Left lung (tissue), 10 donors: ENCODE measurements around the gene MPHOSPH9. TPM values are rescaled to one million over a fixed set of nuclear protein-coding genes. Genes with fewer than 3 reads are reported as not detected.
"Not testable (repeated sequence)": the region's sequence is repeated elsewhere in the genome, so short reads cannot be mapped to it uniquely, and the experiment has no call there.

ENCODE experiments used
- ATAC-seq: fragments of 200-7000 bp; cut with Tn5 transposase; one replicate; pipeline ENCODE4 v1.9.1; 2020; ENCODE audit warnings: moderate library complexity
- DNase-seq, 4 donors: peaks; one replicate each; pipeline ENCODE4 v3.0.0-alpha.2; 2013 to 2020
- H3K27ac ChIP-seq, 2 donors: fragments of 200-600 bp; sonication (generic) in 1 of 2; one replicate each; pipeline versions ENCODE4 v1.5.0 to v1.8.0; 2020 to 2021
- H3K27me3 ChIP-seq, 2 donors: fragments of 200-600 bp; sonication (generic) in 1 of 2; one replicate each; pipeline versions ENCODE4 v1.5.0 to v1.8.0; 2020 to 2021
- H3K36me3 ChIP-seq, 2 donors: fragments of 200-600 bp; sonication (generic) in 1 of 2; one replicate each; pipeline versions ENCODE4 v1.5.0 to v1.8.0; 2020 to 2021
- H3K4me1 ChIP-seq, 2 donors: fragments of 200-600 bp; one replicate each; pipeline ENCODE4 v1.8.0; 2021
- H3K4me3 ChIP-seq, 2 donors: fragments of 200-600 bp; sonication (generic) in 1 of 2; one replicate each; pipeline versions ENCODE4 v1.5.0 to v1.8.0; 2020 to 2021; ENCODE audit warnings: mild to moderate bottlenecking in 1 of 2
- H3K9me3 ChIP-seq, 2 donors: fragments of 200-600 bp; sonication (generic) in 1 of 2; one replicate each; pipeline versions ENCODE4 v1.5.0 to v1.8.0; 2020 to 2021
- CTCF ChIP-seq, 2 donors: fragments of 200-600 bp; sonication (generic) in 1 of 2; IDR thresholded peaks; one replicate each; pipeline versions ENCODE4 v1.5.0 to v1.8.0; 2021; ENCODE audit warnings: antibody characterized with exemption in 2 of 2
- intact Hi-C, 2 donors: fragments of 100-400 bp; cut with DNase I; formaldehyde crosslinking; loops; one replicate each; pipeline versions ENCODE4 v1.11.2 to v1.14.2; 2022
- polyA plus RNA-seq, 6 donors: library from polyadenylated mRNA; unstranded; fragments of 120-200 nt; gene quantifications; one replicate each; pipeline ENCODE4 v1.2.1, GENCODE V29; 2013; ENCODE audit not compliant: insufficient read length in 6 of 6
- total RNA-seq, 2 donors: library from RNA; stranded (reverse); fragmentation: NEBNext Ultra II Directional; extraction: Animal tissue kit (Norgen Biotek cat#: 25700); gene quantifications; one replicate each; pipeline ENCODE4 v1.2.1, GENCODE V29; 2021
- donor health status: DM: no; HTN: yes; CAD: no.
- donor health status: DM: no; HTN: no; CAD: no.

The MPHOSPH9 gene
- total and polyA plus RNA-seq, 8 donors, result 27.6 to 46.7 (median 35.6) TPM

DNA sequence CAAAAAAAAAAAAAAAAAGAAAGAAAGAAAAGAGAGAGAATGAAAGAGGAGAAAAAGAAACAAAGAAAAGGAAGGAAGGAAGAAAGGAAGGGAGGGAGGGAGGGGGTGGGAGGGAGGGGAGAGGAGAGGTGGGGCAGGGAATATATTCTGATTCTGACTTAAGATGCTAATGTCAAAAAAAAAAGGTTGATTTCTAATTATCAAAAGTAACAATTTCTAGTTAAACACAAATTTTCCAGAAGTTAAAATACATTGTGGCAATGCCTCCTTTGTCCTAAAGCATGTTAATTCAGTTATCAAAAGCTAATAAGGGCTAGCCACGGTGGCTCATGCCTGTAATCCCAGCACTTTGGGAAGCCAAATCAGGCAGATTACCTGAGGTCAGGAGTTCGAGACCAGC lies 7.5 kb downstream of the MPHOSPH9 start:
- Histone ChIP-seq H3K4me3 (no peak overlapping the region), H3K4me1 (peaks cover 0 to 22% of the 10 kb centered on the region in 2 donors), H3K27ac (no peak overlapping the region), H3K9me3 (no peaks in the 10 kb centered on the region), H3K27me3 (no peaks in the 10 kb centered on the region), H3K36me3 (peaks cover 0 to 20% of the 10 kb centered on the region in 2 donors)
- DNase-seq (no peak), ATAC-seq (no peak)
- TF ChIP-seq CTCF (IDR thresholded peaks at IDR 0.05), result no peak
- intact Hi-C loops, result no loop called here

DNA sequence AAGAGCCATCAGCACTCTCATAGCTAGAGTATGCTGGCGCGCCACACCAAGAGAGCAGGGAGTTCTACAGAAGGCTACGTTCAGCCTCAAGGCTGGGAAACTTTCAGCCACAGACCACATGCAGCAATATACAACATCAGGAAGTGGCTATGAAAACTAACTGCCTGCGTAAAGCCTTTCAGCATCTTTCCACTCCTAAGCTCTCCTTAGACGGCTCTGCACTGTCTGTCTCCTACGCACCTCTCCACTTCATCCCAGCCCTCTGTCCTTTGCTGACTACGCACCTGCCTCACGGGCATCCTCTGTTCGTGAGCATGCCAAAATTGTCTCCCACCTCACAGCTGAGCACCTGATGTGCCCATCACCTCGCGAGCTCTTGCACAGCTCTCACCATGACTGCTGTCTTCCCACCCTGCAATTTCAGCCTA lies 9.7 kb downstream of the MPHOSPH9 start:
- no peaks in the 10 kb centered on the region for H3K27me3 ChIP-seq
- H3K36me3 ChIP-seq, result peaks cover 0 to 29% of the 10 kb centered on the region in 2 donors
- DNase-seq, result no peak
- no peak for TF ChIP-seq CTCF (IDR thresholded peaks at IDR 0.05)
- no peak for ATAC-seq
- peaks cover 0 to under 1% of the 10 kb centered on the region in 2 donors for H3K4me1 ChIP-seq
- no peaks in the 10 kb centered on the region for H3K9me3 ChIP-seq
- H3K4me3 ChIP-seq, result no peak overlapping the region
- no peak overlapping the region for H3K27ac ChIP-seq
- intact Hi-C loops, result no loop called here

- H3K4me3 ChIP-seq, H3K27me3 ChIP-seq, DNase-seq, H3K4me1 ChIP-seq, intact Hi-C loops, H3K9me3 ChIP-seq, ATAC-seq, H3K27ac ChIP-seq: not testable (repeated sequence)
- H3K36me3 ChIP-seq, result peaks cover 0 to 78% of the 10 kb centered on the region in 2 donors
Measured at GRCh38 chr12:123207815-123208214, 25.1 kb downstream of the MPHOSPH9 start.

DNA sequence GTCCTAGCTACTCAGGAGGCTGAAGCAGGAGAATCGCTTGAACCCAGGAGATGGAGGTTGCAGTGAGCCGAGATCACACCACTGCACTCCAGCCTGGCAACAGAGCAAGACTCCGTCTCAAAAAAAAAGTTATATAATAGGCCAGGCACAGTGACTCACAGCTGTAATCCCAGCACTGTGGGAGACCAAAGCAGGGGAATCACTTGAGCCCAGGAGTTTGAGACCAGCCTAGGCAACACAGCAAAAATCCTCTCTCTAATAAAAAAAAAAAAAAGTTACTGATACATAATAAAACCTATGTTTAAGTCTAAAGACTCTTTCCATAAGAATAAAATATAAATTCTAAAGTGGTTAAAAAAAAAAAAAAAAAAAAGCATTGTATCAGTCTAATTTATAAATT lies 26.1 kb downstream of the MPHOSPH9 start:
- intact Hi-C loops, H3K4me1 ChIP-seq, DNase-seq, H3K4me3 ChIP-seq, H3K27me3 ChIP-seq, H3K27ac ChIP-seq, ATAC-seq, H3K9me3 ChIP-seq: not testable (repeated sequence)
- peaks cover 4 to 82% of the 10 kb centered on the region in 2 donors for H3K36me3 ChIP-seq

- ATAC-seq (no peak), DNase-seq (no peak)
- Histone ChIP-seq H3K9me3 (no peaks in the 10 kb centered on the region), H3K36me3 (peaks cover 4 to 48% of the 10 kb centered on the region in 2 donors), H3K27me3 (no peaks in the 10 kb centered on the region), H3K27ac (no peak overlapping the region), H3K4me3 (no peak overlapping the region), H3K4me1 (no peaks in the 10 kb centered on the region)
- TF ChIP-seq CTCF (IDR thresholded peaks at IDR 0.05), result no peak
- intact Hi-C loops, result no loop called here
Measured at GRCh38 chr12:123200414-123200813, 32.5 kb downstream of the MPHOSPH9 start.

DNA sequence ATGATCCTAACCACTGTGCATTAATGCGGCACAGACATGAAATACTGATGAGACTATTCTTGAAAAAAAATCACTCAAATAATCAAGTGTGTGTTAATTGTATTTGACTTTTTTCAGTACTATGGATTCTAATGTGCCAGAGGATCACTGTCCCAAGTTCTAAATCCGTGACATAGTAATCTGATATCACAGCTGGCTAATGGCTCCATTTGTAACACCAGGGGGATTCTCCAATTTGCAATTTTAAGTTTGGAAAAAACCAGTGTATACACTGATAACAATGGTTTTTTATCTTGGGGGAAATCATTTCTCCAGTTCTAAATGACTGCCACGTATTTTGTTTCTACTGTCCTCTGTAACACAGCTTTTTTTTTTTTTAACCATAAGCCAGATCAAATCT lies 33.0 kb downstream of the MPHOSPH9 start:
- no peaks in the 10 kb centered on the region for H3K4me1 ChIP-seq
- intact Hi-C loops, result no loop called here
- DNase-seq (no peak), ATAC-seq (no peak)
- no peaks in the 10 kb centered on the region for H3K9me3 ChIP-seq
- no peak overlapping the region for H3K27ac ChIP-seq
- peaks cover 4 to 48% of the 10 kb centered on the region in 2 donors for H3K36me3 ChIP-seq
- no peak overlapping the region for H3K4me3 ChIP-seq
- no peak for TF ChIP-seq CTCF (IDR thresholded peaks at IDR 0.05)
- no peaks in the 10 kb centered on the region for H3K27me3 ChIP-seq
